DMS53 treated with DMSO at 0.1 percent for 48 hours (cell line): ENCODE results near the gene GAS7.

ENCODE experiments used
- DNase-seq: peaks from one replicate; lab custom pipeline; 2025; ENCODE audit not compliant: unreplicated experiment; lab: John Stamatoyannopoulos, UW

GAS7 gene

GRCh38 chr17:10198509-10199249 lies at the start of gene GAS7:
TSS of gene GAS7 (minus strand) at chr17:10198606.
- DNase-seq, result no peak

GRCh38 chr17:10247810-10248209 lies 49.4 kb upstream of the GAS7 start:
- DNase-seq, result no peak

- DNase-seq, result no peak
These were observed 45.8 kb upstream of the GAS7 start for GRCh38 chr17:10243883-10244844.

GRCh38 chr17:10241781-10242180 lies 43.4 kb upstream of the GAS7 start:
- DNase-seq, result no peak

GRCh38 chr17:10238661-10239060 lies 40.3 kb upstream of the GAS7 start:
- DNase-seq, result no peak

GRCh38 chr17:10234033-10234432 lies 35.6 kb upstream of the GAS7 start:
- no peak for DNase-seq

GRCh38 chr17:10233161-10233560 lies 34.8 kb upstream of the GAS7 start:
- no peak for DNase-seq

GRCh38 chr17:10229181-10229580 lies 30.8 kb upstream of the GAS7 start:
- DNase-seq, result no peak

- no peak for DNase-seq
These were observed 28.7 kb upstream of the GAS7 start for GRCh38 chr17:10226930-10227695.

- DNase-seq, result no peak
These were observed 26.3 kb upstream of the GAS7 start for GRCh38 chr17:10224582-10225195.

GRCh38 chr17:10219193-10219592 lies 20.8 kb upstream of the GAS7 start:
- DNase-seq, result no peak

GRCh38 chr17:10217916-10218315 lies 19.5 kb upstream of the GAS7 start:
- DNase-seq, result no peak

GRCh38 chr17:10216213-10216938 lies 18.0 kb upstream of the GAS7 start:
- no peak for DNase-seq

- no peak for DNase-seq
These were observed 16.9 kb upstream of the GAS7 start for GRCh38 chr17:10215286-10215685.

GRCh38 chr17:10211666-10212065 lies 13.3 kb upstream of the GAS7 start:
- no peak for DNase-seq

GRCh38 chr17:10210151-10210574 lies 11.8 kb upstream of the GAS7 start:
- DNase-seq, result no peak

GRCh38 chr17:10208604-10209193 lies 10.3 kb upstream of the GAS7 start:
- no peak for DNase-seq

- DNase-seq, result no peak
These were observed 8.7 kb upstream of the GAS7 start for GRCh38 chr17:10207153-10207552.

GRCh38 chr17:10205549-10206185 lies 7.3 kb upstream of the GAS7 start:
- no peak for DNase-seq
